Astrocyte of the cerebellum (primary cell): ENCODE results near the gene RPA4.

Source experiments
- DNase-seq: peaks from one replicate; pipeline ENCODE4 v3.0.0-alpha.2; 2011; ENCODE audit warnings: low read depth
- H3K4me3 ChIP-seq: 2 replicates; pipeline ENCODE4 v1.5.1; 2011; ENCODE audit warnings: mild to moderate bottlenecking, low read depth, low read length, moderate library complexity
- CTCF ChIP-seq: IDR thresholded peaks from 2 replicates; pipeline ENCODE4 v1.5.1; 2012; ENCODE audit warnings: low read length, low read depth, moderate library complexity, mild to moderate bottlenecking; ENCODE audit errors: missing control alignments
- in situ Hi-C: cut with HindIII; loops from 2 replicates; pipeline ENCODE4 v1.10.0; 2017; ENCODE audit warnings: low sequenced_read_pairs

Gene RPA4

GRCh38 chrX:96929036-96929435 lies 45.3 kb downstream of the RPA4 start:
- in situ Hi-C loops = no loop called here
- TF ChIP-seq CTCF = no peak
- no peak overlapping the region for H3K4me3 ChIP-seq
- no peak for DNase-seq
